PC-3 (cell line): ENCODE measurements around the gene TM4SF18. TPM values are rescaled to one million over a fixed set of nuclear protein-coding genes. Genes with fewer than 3 reads are reported as not detected.

ENCODE experiments used
- ATAC-seq: fragments of 200-7000 bp; cut with Tn5 transposase; 2 replicates; pipeline ENCODE4 v1.9.1; 2020; ENCODE audit warnings: mild to moderate bottlenecking, moderate library complexity
- BruUV-seq: library from RNA; stranded (reverse); fragments of 400-500 nt; replicated peaks from 2 replicates; lab custom pipeline; 2021; lab: Mats Ljungman, UMichigan
- CTCF ChIA-PET: fragments of 300-600 bp; sonication (Branson Sonifier 250); formaldehyde crosslinking; loops from one replicate; lab custom pipeline; 2022; ENCODE audit warnings: antibody characterized with exemption; lab: Charles Lee
- POLR2A ChIA-PET: fragments of 300-600 bp; sonication (Branson Sonifier 250); formaldehyde crosslinking; loops from one replicate; lab custom pipeline; 2022; ENCODE audit warnings: antibody characterized with exemption; ENCODE audit not compliant: unreplicated experiment; lab: Charles Lee
- DNase-seq: peaks from one replicate; pipeline ENCODE4 v3.0.0-alpha.2; 2015
- H2AFZ ChIP-seq: fragments of 300-600 bp; sonication (generic); 2 replicates; pipeline ENCODE4 v1.6.0; 2016; ENCODE audit warnings: antibody characterized with exemption, low read length
- H3F3A ChIP-seq: fragments of 300-600 bp; sonication (generic); one replicate; pipeline ENCODE4 v1.6.0; 2017; ENCODE audit warnings: antibody characterized with exemption, low read length, control low read depth, mild to moderate bottlenecking; ENCODE audit not compliant: unreplicated experiment
- H3K27ac ChIP-seq: fragments of 300-600 bp; sonication (generic); 2 replicates; pipeline ENCODE4 v1.5.1; 2016; ENCODE audit warnings: mild to moderate bottlenecking, low read length
- H3K27me3 ChIP-seq: fragments of 300-600 bp; sonication (generic); 2 replicates; pipeline ENCODE4 v1.6.1; 2016; ENCODE audit warnings: low read length, mixed read lengths
- H3K36me3 ChIP-seq: fragments of 300-600 bp; sonication (generic); 2 replicates; pipeline ENCODE4 v1.6.1; 2016; ENCODE audit warnings: low read depth, mixed run types, low read length, mixed read lengths
- H3K4me1 ChIP-seq: fragments of 300-600 bp; sonication (generic); 2 replicates; pipeline ENCODE4 v1.5.1; 2016; ENCODE audit warnings: low read length; ENCODE audit not compliant: insufficient read depth
- H3K4me2 ChIP-seq: fragments of 300-600 bp; sonication (generic); 2 replicates; pipeline ENCODE4 v1.6.0; 2016; ENCODE audit warnings: low read length
- H3K4me3 ChIP-seq: fragments of 300-600 bp; sonication (generic); 2 replicates; pipeline ENCODE4 v1.5.1; 2016; ENCODE audit warnings: mild to moderate bottlenecking, low read length, mixed read lengths
- H3K79me2 ChIP-seq: fragments of 300-600 bp; sonication (generic); 2 replicates; pipeline ENCODE4 v1.6.1; 2017; ENCODE audit warnings: low read length, mixed read lengths
- H3K9ac ChIP-seq: fragments of 300-600 bp; sonication (generic); 2 replicates; pipeline ENCODE4 v1.6.0; 2016; ENCODE audit warnings: mild to moderate bottlenecking, low read length
- H3K9me2 ChIP-seq: fragments of 300-600 bp; sonication (generic); replicated peaks from 2 replicates; pipeline ENCODE4 v1.6.1; 2016; ENCODE audit warnings: mixed run types, low read length, mixed read lengths
- H3K9me3 ChIP-seq: fragments of 300-600 bp; sonication (generic); 2 replicates; pipeline ENCODE4 v1.6.1; 2016; ENCODE audit warnings: low read length, mixed read lengths
- H4K20me1 ChIP-seq: fragments of 300-600 bp; sonication (generic); 2 replicates; pipeline ENCODE4 v1.6.1; 2016; ENCODE audit warnings: low read length, mixed read lengths
- EZH2 ChIP-seq: fragments of 300-600 bp; sonication (generic); IDR thresholded peaks from one replicate; pipeline ENCODE4 v1.6.1; 2017; ENCODE audit warnings: antibody characterized with exemption, mild to moderate bottlenecking, low read length; ENCODE audit not compliant: unreplicated experiment
- EZH2phosphoT487 ChIP-seq: fragments of 300-600 bp; sonication (generic); IDR thresholded peaks from 2 replicates; pipeline ENCODE4 v1.6.1; 2018; ENCODE audit warnings: mild to moderate bottlenecking, antibody characterized with exemption, low read length, borderline replicate concordance
- intact Hi-C: fragments of 100-400 bp; cut with micrococcal nuclease; formaldehyde crosslinking; loops from 2 replicates; pipeline ENCODE4 v1.9.0; 2023
- total RNA-seq: library from RNA; depleted of rRNA; stranded (reverse); fragments of >200 nt; gene quantifications from 2 replicates; pipeline ENCODE4 v1.2.3, GENCODE V29; 2014
- TF ChIP-seq, protein P1 (sequence below): fragments of 300-600 bp; sonication (generic); conservative IDR thresholded peaks from 2 replicates; pipeline ENCODE4 v1.5.1; 2017; ENCODE audit warnings: antibody characterized with exemption, low read depth, mild to moderate bottlenecking, low read length

Gene TM4SF18
- total RNA-seq, 1 experiment from 2014 or later, result 0.40 TPM

DNA sequence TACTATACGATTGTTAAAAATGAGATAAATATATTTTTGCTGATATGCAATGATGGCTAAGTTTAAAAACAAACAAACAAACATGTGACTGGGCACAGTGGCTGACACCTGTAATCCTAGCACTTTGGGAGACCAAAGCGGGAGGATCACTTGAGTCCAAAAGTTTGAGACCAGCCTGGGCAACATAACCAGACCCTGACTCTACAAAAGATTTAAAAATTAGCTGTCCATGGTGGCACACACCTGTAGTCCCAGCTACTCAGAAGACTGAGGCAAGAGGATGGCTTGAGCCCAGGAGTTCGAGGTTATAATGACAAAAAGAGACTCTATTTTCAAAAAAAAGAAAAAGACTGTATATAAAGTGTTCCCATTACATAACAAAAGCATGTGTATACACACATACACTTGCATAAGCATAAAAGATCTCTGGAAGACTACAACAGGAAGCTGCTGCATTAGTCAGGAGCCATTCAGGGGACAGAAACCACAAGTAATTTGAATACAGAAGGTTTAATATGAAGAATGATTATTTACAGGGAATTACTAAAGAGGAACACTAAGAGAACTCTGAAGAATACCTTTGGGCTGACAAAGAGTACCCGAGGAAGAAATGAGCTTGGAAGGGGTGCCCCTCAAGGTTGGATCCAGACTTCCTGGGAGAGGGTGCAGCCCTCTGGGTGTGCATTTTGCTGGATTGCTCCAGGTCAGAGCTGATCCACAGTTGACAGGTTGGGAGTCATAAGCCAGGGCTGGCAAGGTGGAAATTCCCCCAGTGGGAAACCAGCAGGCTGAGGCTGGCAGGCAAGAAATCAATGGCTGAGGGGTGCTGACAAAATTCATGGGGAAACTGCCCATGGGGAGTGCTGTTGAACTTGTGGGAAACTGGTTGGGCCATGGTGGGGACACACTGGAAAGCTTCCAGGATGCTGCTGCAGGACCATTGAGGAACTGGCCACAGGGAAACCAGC is 9.3 kb upstream of the TM4SF18 start:
- no peaks in the 10 kb centered on the region for H3K9me3 ChIP-seq
- H3K4me1 ChIP-seq, result peaks cover 50% of the 10 kb centered on the region
- POLR2A ChIA-PET, result interaction anchor here (0.6 to 0.8 kb wide), 5 partner anchors 26 to 212 kb away, joined by 3 to 5 read pairs (median 3); no protein-coding TSS in a partner anchor
- ATAC-seq, result peak; percentile 51
- no peaks in the 10 kb centered on the region for H3K79me2 ChIP-seq
- H3K27ac ChIP-seq, result peak overlapping the region; percentile 82
- no peaks in the 10 kb centered on the region for H3K9me2 ChIP-seq
- no peaks in the 10 kb centered on the region for H3K36me3 ChIP-seq
- peak overlapping the region; percentile 27 for H3K9ac ChIP-seq
- TSS peak; percentile 7 for BruUV-seq
- intact Hi-C loops, result no loop called here
- peak; percentile 82 for DNase-seq
- no peaks in the 10 kb centered on the region for H3K27me3 ChIP-seq
- H2AFZ ChIP-seq, result no peak overlapping the region
- H3K4me2 ChIP-seq, result peak overlapping the region; percentile 48
- CTCF ChIA-PET, result no interaction called here
- TF ChIP-seq EZH2phosphoT487, result no peak
- no peak for TF ChIP-seq EZH2
- TF ChIP-seq, protein P1, sequence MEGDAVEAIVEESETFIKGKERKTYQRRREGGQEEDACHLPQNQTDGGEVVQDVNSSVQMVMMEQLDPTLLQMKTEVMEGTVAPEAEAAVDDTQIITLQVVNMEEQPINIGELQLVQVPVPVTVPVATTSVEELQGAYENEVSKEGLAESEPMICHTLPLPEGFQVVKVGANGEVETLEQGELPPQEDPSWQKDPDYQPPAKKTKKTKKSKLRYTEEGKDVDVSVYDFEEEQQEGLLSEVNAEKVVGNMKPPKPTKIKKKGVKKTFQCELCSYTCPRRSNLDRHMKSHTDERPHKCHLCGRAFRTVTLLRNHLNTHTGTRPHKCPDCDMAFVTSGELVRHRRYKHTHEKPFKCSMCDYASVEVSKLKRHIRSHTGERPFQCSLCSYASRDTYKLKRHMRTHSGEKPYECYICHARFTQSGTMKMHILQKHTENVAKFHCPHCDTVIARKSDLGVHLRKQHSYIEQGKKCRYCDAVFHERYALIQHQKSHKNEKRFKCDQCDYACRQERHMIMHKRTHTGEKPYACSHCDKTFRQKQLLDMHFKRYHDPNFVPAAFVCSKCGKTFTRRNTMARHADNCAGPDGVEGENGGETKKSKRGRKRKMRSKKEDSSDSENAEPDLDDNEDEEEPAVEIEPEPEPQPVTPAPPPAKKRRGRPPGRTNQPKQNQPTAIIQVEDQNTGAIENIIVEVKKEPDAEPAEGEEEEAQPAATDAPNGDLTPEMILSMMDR, result no peak
- H3F3A ChIP-seq, result peaks cover 10% of the 10 kb centered on the region
- no peak overlapping the region for H3K4me3 ChIP-seq
- no peaks in the 10 kb centered on the region for H4K20me1 ChIP-seq

DNA sequence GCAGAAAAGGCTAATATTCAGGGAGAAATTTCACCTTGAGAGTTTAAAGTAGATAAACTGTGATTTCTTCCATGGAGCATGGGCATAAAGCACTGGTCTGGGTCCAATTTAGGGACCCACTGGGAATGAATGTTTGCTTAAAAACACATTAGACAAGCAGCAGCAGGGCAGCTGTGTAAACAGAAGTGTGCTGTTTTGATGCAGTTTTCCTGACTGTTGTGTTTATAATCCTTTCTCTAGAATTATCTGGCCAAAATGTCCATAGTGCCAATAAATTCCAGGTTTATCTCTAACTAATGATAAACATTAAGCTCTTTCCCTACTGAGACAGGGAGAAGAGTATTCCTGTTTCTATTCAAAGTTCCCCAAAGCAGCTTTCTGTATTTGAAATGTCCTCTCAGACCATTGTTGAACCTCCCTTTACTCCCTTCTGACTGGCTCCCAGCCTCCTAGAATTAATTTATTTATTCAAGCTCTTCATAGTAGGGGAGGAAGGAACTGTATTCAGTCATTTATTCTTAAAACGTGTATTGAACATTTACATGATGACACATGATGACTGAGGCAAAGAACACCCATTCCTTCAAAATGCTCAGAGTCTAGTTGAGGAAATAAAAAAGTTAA is 7.0 kb upstream of the TM4SF18 start:
- no peaks in the 10 kb centered on the region for H3K79me2 ChIP-seq
- TSS peak; percentile 91 for BruUV-seq
- no peaks in the 10 kb centered on the region for H3K9me3 ChIP-seq
- H3K4me3 ChIP-seq, result peak overlapping the region; percentile 55
- CTCF ChIA-PET, result interaction anchor here (0.7 to 0.8 kb wide), 3 partner anchors 26 to 63 kb away, joined by 3 to 8 read pairs (median 3); no protein-coding TSS in a partner anchor
- peak overlapping the region; percentile 96 for H3K27ac ChIP-seq
- H3K4me2 ChIP-seq, result peak overlapping the region; percentile 85
- TF ChIP-seq EZH2phosphoT487, result no peak
- TF ChIP-seq, protein P1, result no peak
- H3K9ac ChIP-seq, result peak overlapping the region; percentile 83
- H3K36me3 ChIP-seq, result no peaks in the 10 kb centered on the region
- intact Hi-C loops, result loop anchor here (1.0 to 2.0 kb wide), 3 partner anchors 27 to 47 kb away; no protein-coding TSS in a partner anchor
- H4K20me1 ChIP-seq, result no peaks in the 10 kb centered on the region
- no peaks in the 10 kb centered on the region for H3K27me3 ChIP-seq
- H3K9me2 ChIP-seq, result no peaks in the 10 kb centered on the region
- DNase-seq (peak; percentile 86), ATAC-seq (peak; percentile 64)
- H2AFZ ChIP-seq, result no peak overlapping the region
- POLR2A ChIA-PET, result interaction anchor here (0.5 to 1.2 kb wide), 8 partner anchors 26 to 318 kb away, joined by 3 to 8 read pairs (median 4); partner anchors contain the start of genes TM4SF1 and WWTR1
- H3F3A ChIP-seq, result peaks cover 10% of the 10 kb centered on the region
- peaks cover 50% of the 10 kb centered on the region for H3K4me1 ChIP-seq
